ENCODE measurements around the gene GRM4. TPM values are rescaled to one million over a fixed set of nuclear protein-coding genes. Genes with fewer than 3 reads are reported as not detected.

GRM4 gene
- total and polyA plus RNA-seq, 9 of the 15 experiments (the other 6 are each of a cell fraction or from before 2014, with no cell fraction given), result 0.18 TPM; not detected in 8

GRCh38 chr6:33985947-33986346 lies 159.9 kb downstream of the GRM4 start:
- Histone ChIP-seq H3K9me3 (replicated peaks; ENCODE audit: control insufficient read depth, insufficient read depth, low read depth, low read length) (no peaks in the 10 kb centered on the region), H3K27ac (ENCODE audit: extremely low read depth, low read depth, low read length) (no peak overlapping the region), H3K27me3 (ENCODE audit: control insufficient read depth in 2 of 2, insufficient read depth in 2 of 2, low read length in 2 of 2) (peaks cover 16 to 80% of the 10 kb centered on the region in 2 experiments; a peak in 4 of 5 replicates), H3K4me3 (no peak overlapping the region), H3K9me1 (ENCODE audit: control insufficient read depth, insufficient read depth, low read length) (no peaks in the 10 kb centered on the region), H4K20me1 (replicated peaks; ENCODE audit: control insufficient read depth, insufficient read depth, low read length) (0 out of 2 replicates have a peak, but pooled peaks cover 4% of the 10 kb centered on the region), H3K79me2 (ENCODE audit: control insufficient read depth, insufficient read depth, low read length) (no peaks in the 10 kb centered on the region), H2AFZ (ENCODE audit: low read depth, low read length) (no peak overlapping the region), H3K4me1 (replicated peaks in 1 of 2; ENCODE audit: control insufficient read depth in 2 of 2, insufficient read depth in 2 of 2, low read length in 2 of 2) (peaks cover 0 to 16% of the 10 kb centered on the region in 2 experiments; a peak in 2 of 5 replicates), H3K36me3 (ENCODE audit: control insufficient read depth, insufficient read depth, low read length) (no peaks in the 10 kb centered on the region), H3K9ac (ENCODE audit: insufficient read depth in 1 of 2, low read depth in 2 of 2, low read length in 2 of 2) (no peak overlapping the region), H3K4me2 (ENCODE audit: insufficient read depth, low read length) (no peak overlapping the region)
- DNase-seq (ENCODE audit: extremely low read depth in 1 of 4, low spot score in 3 of 4) (no peak), ATAC-seq (no peak), FAIRE-seq (no peak)
- 6% methylated on average over 1 of the region's 1 CpG for WGBS (ENCODE audit: insufficient coverage, low coverage, missing lambda C conversion rate)
- in situ Hi-C loops (cut with MboI), result no loop called here
- BruUV-seq (replicated peaks), result no TSS peak
- TF ChIP-seq RBM25 (IDR thresholded peaks at IDR 0.05; ENCODE audit: low read depth, low read length, severe bottlenecking) (peak; percentile 18), ZBED1 (IDR thresholded peaks at IDR 0.05) (no peak), ZFP36 (IDR thresholded peaks at IDR 0.05; ENCODE audit: low read depth, low read length, partially characterized antibody) (peak; percentile 80), HNRNPH1 (optimal IDR thresholded peaks at IDR 0.05; ENCODE audit: low read depth, low read length) (no peak), NR2F6 (CRISPR knock-in tag; IDR thresholded peaks at IDR 0.05) (no peak)
- CTCF ChIA-PET (ENCODE audit: low intra/inter-chr PET ratio), result no interaction called here
- POLR2A ChIA-PET, result interaction anchor here (0.6 kb wide), 1 partner anchor 171 kb away, joined by 3 read pairs; no protein-coding TSS in a partner anchor
- intact Hi-C loops (cut with micrococcal nuclease), result no loop called here

GRCh38 chr6:33985313-33985751 lies 160.6 kb downstream of the GRM4 start:
- Histone ChIP-seq H3K4me1 (replicated peaks in 1 of 2; ENCODE audit: control insufficient read depth in 2 of 2, insufficient read depth in 2 of 2, low read length in 2 of 2) (peaks cover 0 to 18% of the 10 kb centered on the region in 2 experiments; a peak in 2 of 5 replicates), H3K4me2 (ENCODE audit: insufficient read depth, low read length) (no peak overlapping the region), H3K27me3 (ENCODE audit: control insufficient read depth in 2 of 2, insufficient read depth in 2 of 2, low read length in 2 of 2) (peaks cover 18 to 81% of the 10 kb centered on the region in 2 experiments; a peak in 4 of 5 replicates), H2AFZ (ENCODE audit: low read depth, low read length) (no peak overlapping the region), H3K9me3 (replicated peaks; ENCODE audit: control insufficient read depth, insufficient read depth, low read depth, low read length) (no peaks in the 10 kb centered on the region), H4K20me1 (replicated peaks; ENCODE audit: control insufficient read depth, insufficient read depth, low read length) (0 out of 2 replicates have a peak, but pooled peaks cover 4% of the 10 kb centered on the region), H3K4me3 (no peak overlapping the region), H3K9ac (ENCODE audit: insufficient read depth in 1 of 2, low read depth in 2 of 2, low read length in 2 of 2) (peak overlapping the region in 1 of 2 experiments; percentile 60; a peak in 1 of 4 replicates), H3K27ac (ENCODE audit: extremely low read depth, low read depth, low read length) (no peak overlapping the region), H3K36me3 (ENCODE audit: control insufficient read depth, insufficient read depth, low read length) (no peaks in the 10 kb centered on the region), H3K79me2 (ENCODE audit: control insufficient read depth, insufficient read depth, low read length) (no peaks in the 10 kb centered on the region), H3K9me1 (ENCODE audit: control insufficient read depth, insufficient read depth, low read length) (no peaks in the 10 kb centered on the region)
- no TSS peak for BruUV-seq (replicated peaks)
- FAIRE-seq (no peak), ATAC-seq (no peak), DNase-seq (ENCODE audit: extremely low read depth in 1 of 4, low spot score in 3 of 4) (no peak)
- ChIA-PET POLR2A (interaction anchor here (0.6 to 1.2 kb wide), 2 partner anchors 24 to 172 kb away, joined by 3 read pairs; no protein-coding TSS in a partner anchor), CTCF (ENCODE audit: low intra/inter-chr PET ratio) (no interaction called here)
- in situ Hi-C loops (cut with MboI) (no loop called here), intact Hi-C loops (cut with micrococcal nuclease) (no loop called here)
- TF ChIP-seq SPI1 (IDR thresholded peaks at IDR 0.05; ENCODE audit: borderline replicate concordance, low read depth, low read length), result peak; percentile 82
- TF ChIP-seq ATF7 (IDR thresholded peaks at IDR 0.05), result no peak
- 6% methylated on average over 11 of the region's 14 CpGs for WGBS (ENCODE audit: insufficient coverage, low coverage, missing lambda C conversion rate)
